Left ventricle myocardium superior (tissue), 1 donor: ENCODE measurements around the gene METTL9. TPM values are rescaled to one million over a fixed set of nuclear protein-coding genes. Genes with fewer than 3 reads are reported as not detected.
"Not testable (repeated sequence)": the region's sequence is repeated elsewhere in the genome, so short reads cannot be mapped to it uniquely, and the experiment has no call there.

Experiments
- ATAC-seq: fragments of 200-7000 bp; cut with Tn5 transposase; one replicate; pipeline ENCODE4 v1.9.1; 2020; ENCODE audit warnings: mild to moderate bottlenecking, moderate library complexity
- DNase-seq: peaks from one replicate; pipeline ENCODE4 v3.0.0-alpha.2; 2020
- intact Hi-C: fragments of 100-400 bp; cut with micrococcal nuclease; formaldehyde crosslinking; loops from one replicate; pipeline ENCODE4 v1.11.0; 2022
- total RNA-seq: library from RNA; stranded (reverse); fragmentation: NEBNext Ultra II Directional; extraction: Animal tissue kit (Norgen Biotek cat#: 25700); gene quantifications from one replicate; pipeline ENCODE4 v1.2.1, GENCODE V29; 2021
- donor health status: DM: no; HTN: yes; CAD: no; lungs with severe emphysema.

The METTL9 gene
- total RNA-seq, 1 donor from 2014 or later: 53.4 TPM

DNA sequence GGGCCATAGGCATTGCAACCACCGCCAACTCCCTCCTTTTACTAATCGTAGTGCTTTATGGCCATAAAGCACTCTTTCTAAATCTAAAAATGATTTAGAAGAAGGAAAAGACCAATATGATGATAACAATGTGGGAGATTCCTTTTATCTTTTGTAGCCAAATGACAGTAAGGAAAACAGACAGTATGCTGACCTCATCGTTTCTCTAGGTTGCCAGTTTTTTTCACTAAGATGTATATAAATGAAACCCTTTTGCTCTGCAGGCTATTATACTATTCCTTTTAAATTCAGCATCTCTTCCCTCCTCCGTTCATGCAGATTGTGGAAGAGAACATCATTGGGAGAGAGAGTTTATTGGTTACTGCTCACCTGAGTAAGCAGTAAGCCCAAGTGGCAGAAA is 89.7 kb downstream of the METTL9 start:
- intact Hi-C loops: no loop called here
- ATAC-seq (no peak), DNase-seq (no peak)

GRCh38 chr16:21690967-21691366 is 91.6 kb downstream of the METTL9 start:
- ATAC-seq, DNase-seq, intact Hi-C loops: not testable (repeated sequence)

DNA sequence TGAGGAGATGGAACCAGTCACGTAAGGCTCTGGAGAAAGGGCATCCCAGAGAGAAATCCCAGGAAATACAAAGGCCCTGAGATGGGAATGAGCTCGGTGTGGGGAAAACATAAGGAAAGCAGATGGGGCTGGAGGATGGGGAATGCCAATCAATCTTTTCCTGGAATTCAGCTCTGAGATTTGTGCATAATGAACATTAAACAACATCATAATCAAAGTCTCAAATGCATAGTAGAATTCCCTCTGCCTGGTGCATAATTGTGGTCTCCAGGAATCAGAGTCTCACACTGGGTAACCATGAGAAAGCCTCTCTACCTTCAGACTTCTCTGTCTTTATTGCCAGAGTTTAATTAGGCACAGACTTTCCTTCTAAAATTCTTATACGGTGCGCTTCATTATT is 95.2 kb downstream of the METTL9 start:
- intact Hi-C loops: no loop called here
- DNase-seq (no peak), ATAC-seq (no peak)

DNA sequence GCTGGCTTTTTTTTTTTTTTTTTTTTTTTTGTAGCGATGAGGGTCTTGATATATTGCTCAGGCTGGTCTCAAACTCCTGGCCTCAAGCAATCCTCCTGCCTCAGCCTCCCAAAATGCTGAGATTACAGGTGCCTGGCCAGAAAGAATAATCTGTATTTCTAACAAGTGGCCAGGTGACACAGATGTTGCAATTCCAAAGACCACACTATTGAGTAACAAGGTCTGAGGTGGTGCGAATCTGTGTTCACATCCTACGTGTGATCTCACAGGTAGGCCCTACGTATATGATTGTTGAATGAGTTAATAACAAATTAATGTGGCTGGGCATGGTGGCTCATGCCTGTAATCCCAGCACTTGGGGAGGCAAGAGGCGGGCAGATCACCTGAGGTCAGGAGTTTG is 97.7 kb downstream of the METTL9 start:
- intact Hi-C loops: no loop called here
- DNase-seq: no peak
- no peak for ATAC-seq

- ATAC-seq: no peak
- intact Hi-C loops: no loop called here
- DNase-seq: no peak
Observed at GRCh38 chr16:21698169-21699032, 99.0 kb downstream of the METTL9 start.

DNA sequence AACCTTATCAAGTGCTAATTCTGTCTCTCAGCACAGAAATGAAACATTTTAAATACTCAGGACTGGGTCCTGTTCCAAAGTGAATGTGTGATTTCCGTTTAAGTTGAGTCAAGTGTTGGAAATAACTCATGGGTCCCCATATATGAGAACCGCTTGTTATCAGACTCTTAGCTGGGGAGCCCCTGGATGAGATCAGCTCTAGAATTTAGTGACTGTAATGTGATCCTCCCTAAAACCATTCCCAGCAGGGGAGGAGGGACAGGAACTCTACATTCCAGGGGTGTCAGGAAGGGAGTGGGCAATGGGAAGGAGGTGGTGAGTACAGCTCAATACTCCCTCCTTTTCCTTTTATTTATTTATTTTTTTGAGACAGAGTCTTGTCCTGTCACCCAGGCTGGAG is 101.9 kb downstream of the METTL9 start:
- DNase-seq (no peak), ATAC-seq (no peak)
- intact Hi-C loops: no loop called here

GRCh38 chr16:21702276-21702675 is 102.9 kb downstream of the METTL9 start:
- no peak for ATAC-seq
- intact Hi-C loops: no loop called here
- no peak for DNase-seq

- intact Hi-C loops: no loop called here
- DNase-seq (no peak), ATAC-seq (no peak)
Observed at GRCh38 chr16:21703156-21703555, 103.8 kb downstream of the METTL9 start.

GRCh38 chr16:21703589-21704174 is 104.3 kb downstream of the METTL9 start:
- DNase-seq (no peak), ATAC-seq (no peak)
- intact Hi-C loops: no loop called here

- intact Hi-C loops: no loop called here
- DNase-seq (no peak), ATAC-seq (no peak)
Observed at GRCh38 chr16:21704266-21704665, 104.9 kb downstream of the METTL9 start.

DNA sequence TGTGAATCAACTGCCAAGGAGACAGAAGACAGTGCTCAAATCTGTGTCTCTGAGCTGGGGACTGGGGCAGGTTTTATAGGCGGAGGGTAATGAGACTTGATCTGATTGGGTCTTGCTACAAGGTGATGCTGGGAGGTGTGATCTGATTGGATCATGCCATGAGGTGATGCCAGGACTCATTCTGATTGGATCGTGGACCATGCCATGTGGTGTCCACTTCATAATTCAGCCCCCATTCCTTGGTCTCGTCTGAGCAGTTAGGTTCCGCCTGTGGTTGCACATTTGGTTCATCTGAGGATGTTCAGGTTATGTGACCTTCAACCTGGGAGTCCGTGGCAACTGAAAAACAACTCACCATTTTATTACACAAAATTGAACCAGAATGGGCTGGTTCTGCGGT is 105.4 kb downstream of the METTL9 start:
- intact Hi-C loops: no loop called here
- no peak for DNase-seq
- ATAC-seq: no peak

Other genes with a start within 250 kb of the METTL9 start
- 2.4 TPM for gene IGSF6, start 53.0 kb downstream of the METTL9 start, total RNA-seq
- gene OTOA, start 64.4 kb downstream of the METTL9 start, total RNA-seq: not detected